PC-3 (cell line): Measurements from ENCODE around the gene FAM163A. TPM values are rescaled to one million over a fixed set of nuclear protein-coding genes. Genes with fewer than 3 reads are reported as not detected.
"Not testable (repeated sequence)": the region's sequence is repeated elsewhere in the genome, so short reads cannot be mapped to it uniquely, and the experiment has no call there.

Source experiments
- ATAC-seq: fragments of 200-7000 bp; cut with Tn5 transposase; 2 replicates; pipeline ENCODE4 v1.9.1; 2020; ENCODE audit warnings: mild to moderate bottlenecking, moderate library complexity
- Bru-seq: library from RNA; stranded (reverse); fragments of 400-500 nt; gene quantifications from one replicate; lab custom pipeline; 2021; lab: Mats Ljungman, UMichigan
- BruChase-seq, 2 experiments: library from RNA; stranded (reverse); fragments of 400-500 nt; gene quantifications; one replicate each; lab custom pipeline; 2021; lab: Mats Ljungman, UMichigan
- BruUV-seq: library from RNA; stranded (reverse); fragments of 400-500 nt; replicated peaks from 2 replicates; lab custom pipeline; 2021; lab: Mats Ljungman, UMichigan
- CTCF ChIA-PET: fragments of 300-600 bp; sonication (Branson Sonifier 250); formaldehyde crosslinking; loops from one replicate; lab custom pipeline; 2022; ENCODE audit warnings: antibody characterized with exemption; lab: Charles Lee
- POLR2A ChIA-PET: fragments of 300-600 bp; sonication (Branson Sonifier 250); formaldehyde crosslinking; loops from one replicate; lab custom pipeline; 2022; ENCODE audit warnings: antibody characterized with exemption; ENCODE audit not compliant: unreplicated experiment; lab: Charles Lee
- DNase-seq: peaks from one replicate; pipeline ENCODE4 v3.0.0-alpha.2; 2015
- H2AFZ ChIP-seq: fragments of 300-600 bp; sonication (generic); 2 replicates; pipeline ENCODE4 v1.6.0; 2016; ENCODE audit warnings: antibody characterized with exemption, low read length
- H3F3A ChIP-seq: fragments of 300-600 bp; sonication (generic); one replicate; pipeline ENCODE4 v1.6.0; 2017; ENCODE audit warnings: antibody characterized with exemption, low read length, control low read depth, mild to moderate bottlenecking; ENCODE audit not compliant: unreplicated experiment
- H3K27ac ChIP-seq: fragments of 300-600 bp; sonication (generic); 2 replicates; pipeline ENCODE4 v1.5.1; 2016; ENCODE audit warnings: mild to moderate bottlenecking, low read length
- H3K27me3 ChIP-seq: fragments of 300-600 bp; sonication (generic); 2 replicates; pipeline ENCODE4 v1.6.1; 2016; ENCODE audit warnings: low read length, mixed read lengths
- H3K36me3 ChIP-seq: fragments of 300-600 bp; sonication (generic); 2 replicates; pipeline ENCODE4 v1.6.1; 2016; ENCODE audit warnings: low read depth, mixed run types, low read length, mixed read lengths
- H3K4me1 ChIP-seq: fragments of 300-600 bp; sonication (generic); 2 replicates; pipeline ENCODE4 v1.5.1; 2016; ENCODE audit warnings: low read length; ENCODE audit not compliant: insufficient read depth
- H3K4me2 ChIP-seq: fragments of 300-600 bp; sonication (generic); 2 replicates; pipeline ENCODE4 v1.6.0; 2016; ENCODE audit warnings: low read length
- H3K4me3 ChIP-seq: fragments of 300-600 bp; sonication (generic); 2 replicates; pipeline ENCODE4 v1.5.1; 2016; ENCODE audit warnings: mild to moderate bottlenecking, low read length, mixed read lengths
- H3K79me2 ChIP-seq: fragments of 300-600 bp; sonication (generic); 2 replicates; pipeline ENCODE4 v1.6.1; 2017; ENCODE audit warnings: low read length, mixed read lengths
- H3K9ac ChIP-seq: fragments of 300-600 bp; sonication (generic); 2 replicates; pipeline ENCODE4 v1.6.0; 2016; ENCODE audit warnings: mild to moderate bottlenecking, low read length
- H3K9me2 ChIP-seq: fragments of 300-600 bp; sonication (generic); replicated peaks from 2 replicates; pipeline ENCODE4 v1.6.1; 2016; ENCODE audit warnings: mixed run types, low read length, mixed read lengths
- H3K9me3 ChIP-seq: fragments of 300-600 bp; sonication (generic); 2 replicates; pipeline ENCODE4 v1.6.1; 2016; ENCODE audit warnings: low read length, mixed read lengths
- H4K20me1 ChIP-seq: fragments of 300-600 bp; sonication (generic); 2 replicates; pipeline ENCODE4 v1.6.1; 2016; ENCODE audit warnings: low read length, mixed read lengths
- EZH2 ChIP-seq: fragments of 300-600 bp; sonication (generic); IDR thresholded peaks from one replicate; pipeline ENCODE4 v1.6.1; 2017; ENCODE audit warnings: antibody characterized with exemption, mild to moderate bottlenecking, low read length; ENCODE audit not compliant: unreplicated experiment
- EZH2phosphoT487 ChIP-seq: fragments of 300-600 bp; sonication (generic); IDR thresholded peaks from 2 replicates; pipeline ENCODE4 v1.6.1; 2018; ENCODE audit warnings: mild to moderate bottlenecking, antibody characterized with exemption, low read length, borderline replicate concordance
- intact Hi-C: fragments of 100-400 bp; cut with micrococcal nuclease; formaldehyde crosslinking; loops from 2 replicates; pipeline ENCODE4 v1.9.0; 2023
- long read RNA-seq: library from polyadenylated mRNA; unstranded; transcript quantifications from one replicate; pipeline ENCODE4 v2.0.0, GENCODE V29; 2021; ENCODE audit not compliant: unreplicated experiment
- total RNA-seq: library from RNA; depleted of rRNA; stranded (reverse); fragments of >200 nt; gene quantifications from 2 replicates; pipeline ENCODE4 v1.2.3, GENCODE V29; 2014; rRNA removed
- TF ChIP-seq, protein P1 (sequence below): fragments of 300-600 bp; sonication (generic); conservative IDR thresholded peaks from 2 replicates; pipeline ENCODE4 v1.5.1; 2017; ENCODE audit warnings: antibody characterized with exemption, low read depth, mild to moderate bottlenecking, low read length

Gene FAM163A
- total RNA-seq, result not detected in 2 replicates
- Bru-seq, nascent RNA, result percentile 3 among the genes with signal in this experiment
- not detected for BruChase-seq, experiment 1, labeled RNA remaining after a 6-hour chase
- BruChase-seq, experiment 2, labeled RNA remaining after a 2-hour chase, result percentile 4 among the genes with signal in this experiment
- long read RNA-seq, result 0 reads

DNA sequence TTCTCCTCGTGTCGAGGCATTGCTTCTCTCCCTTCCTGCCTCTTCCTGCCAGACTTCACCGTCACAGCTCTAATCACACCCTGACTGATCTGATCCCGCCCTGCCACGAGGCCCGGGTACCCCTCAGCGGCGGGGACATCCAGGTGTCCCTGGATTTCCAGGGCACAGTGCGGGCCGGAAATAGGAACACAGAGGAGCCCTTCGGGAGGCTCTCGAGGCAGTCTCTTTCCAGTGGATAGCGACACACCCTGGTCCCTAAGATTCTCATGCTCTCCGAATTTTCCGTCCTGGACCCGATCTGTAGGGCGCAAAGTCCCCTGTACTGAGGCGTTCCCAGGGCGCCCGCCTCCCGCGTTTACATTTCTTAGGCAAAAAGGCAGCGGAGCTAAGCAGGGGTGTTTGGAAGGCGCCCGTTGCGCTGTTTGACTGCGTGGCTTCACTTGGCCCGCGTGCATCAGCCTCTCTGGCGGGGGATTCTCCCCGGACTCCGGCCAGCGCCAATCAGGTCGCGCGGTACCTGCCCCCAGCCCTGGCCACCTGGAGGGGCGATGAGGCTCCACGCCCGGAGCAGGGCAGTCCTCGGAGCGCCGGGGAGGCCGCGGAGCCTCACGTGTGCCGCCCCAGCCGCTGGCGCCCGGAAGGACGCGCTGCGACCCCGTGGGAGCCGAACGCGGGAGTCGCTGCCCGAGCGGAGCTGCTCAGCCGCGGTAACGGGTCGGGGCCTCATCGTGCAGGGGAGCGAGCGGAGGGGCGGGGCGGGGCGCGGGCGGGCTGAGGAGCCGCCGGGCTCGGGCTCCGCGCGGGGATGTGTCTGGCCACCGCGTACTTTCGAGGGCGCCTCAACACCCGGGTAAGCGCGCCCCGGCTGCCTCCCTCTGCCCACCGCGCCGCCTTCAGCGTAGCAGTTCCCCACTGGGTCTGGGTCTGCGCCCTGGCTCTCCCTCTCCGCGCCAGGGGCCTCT is at the start of gene FAM163A:
TSS of gene FAM163A (plus strand) at position 575 of the 962 bp plus-strand sequence. CDS start 69,807 bp downstream, outside the sequence.
- BruUV-seq, result no TSS peak
- no peaks in the 10 kb centered on the region for H4K20me1 ChIP-seq
- no peaks in the 10 kb centered on the region for H3K9me2 ChIP-seq
- no peaks in the 10 kb centered on the region; the same call in 1 of the 2 replicates for H3K27me3 ChIP-seq
- no peak within 1 kb of the TSS for H3K4me2 ChIP-seq
- H3K4me3 ChIP-seq, result no peak within 1 kb of the TSS
- TF ChIP-seq EZH2 (no peak), EZH2phosphoT487 (no peak)
- TF ChIP-seq, protein P1, sequence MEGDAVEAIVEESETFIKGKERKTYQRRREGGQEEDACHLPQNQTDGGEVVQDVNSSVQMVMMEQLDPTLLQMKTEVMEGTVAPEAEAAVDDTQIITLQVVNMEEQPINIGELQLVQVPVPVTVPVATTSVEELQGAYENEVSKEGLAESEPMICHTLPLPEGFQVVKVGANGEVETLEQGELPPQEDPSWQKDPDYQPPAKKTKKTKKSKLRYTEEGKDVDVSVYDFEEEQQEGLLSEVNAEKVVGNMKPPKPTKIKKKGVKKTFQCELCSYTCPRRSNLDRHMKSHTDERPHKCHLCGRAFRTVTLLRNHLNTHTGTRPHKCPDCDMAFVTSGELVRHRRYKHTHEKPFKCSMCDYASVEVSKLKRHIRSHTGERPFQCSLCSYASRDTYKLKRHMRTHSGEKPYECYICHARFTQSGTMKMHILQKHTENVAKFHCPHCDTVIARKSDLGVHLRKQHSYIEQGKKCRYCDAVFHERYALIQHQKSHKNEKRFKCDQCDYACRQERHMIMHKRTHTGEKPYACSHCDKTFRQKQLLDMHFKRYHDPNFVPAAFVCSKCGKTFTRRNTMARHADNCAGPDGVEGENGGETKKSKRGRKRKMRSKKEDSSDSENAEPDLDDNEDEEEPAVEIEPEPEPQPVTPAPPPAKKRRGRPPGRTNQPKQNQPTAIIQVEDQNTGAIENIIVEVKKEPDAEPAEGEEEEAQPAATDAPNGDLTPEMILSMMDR, result no peak
- H3K4me1 ChIP-seq, result no peaks in the 10 kb centered on the region
- no peak within 1 kb of the TSS for H2AFZ ChIP-seq
- H3K79me2 ChIP-seq, result no peaks in the 10 kb centered on the region
- DNase-seq (no peak), ATAC-seq (no peak)
- intact Hi-C loops, result no loop called here
- POLR2A ChIA-PET, result no interaction called here
- H3K27ac ChIP-seq, result no peak within 1 kb of the TSS
- no peak within 1 kb of the TSS for H3K9ac ChIP-seq
- H3K36me3 ChIP-seq, result no peaks in the 10 kb centered on the region
- H3K9me3 ChIP-seq, result no peaks in the 10 kb centered on the region
- H3F3A ChIP-seq, result no peaks in the 10 kb centered on the region
- CTCF ChIA-PET, result no interaction called here

DNA sequence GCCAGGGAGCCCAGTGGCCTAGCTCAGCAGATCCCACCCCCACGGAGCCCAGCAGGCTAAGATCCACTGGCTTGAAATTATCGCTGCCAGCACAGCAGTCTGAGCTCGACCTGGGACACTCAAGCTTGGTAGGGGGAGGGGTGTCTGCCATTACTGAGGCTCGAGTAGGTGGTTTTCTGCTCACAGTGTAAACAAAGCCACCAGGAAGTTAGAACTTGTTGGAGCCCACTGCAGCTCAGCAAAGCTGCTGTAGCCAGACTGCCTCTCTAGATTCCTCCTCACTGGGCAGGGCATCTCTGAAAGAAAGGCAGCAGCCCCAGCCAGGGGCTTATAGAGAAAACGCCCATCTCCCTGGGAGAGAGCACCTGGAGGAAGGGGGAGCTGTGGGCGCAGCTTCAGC is 48.6 kb upstream of the FAM163A start:
- H4K20me1 ChIP-seq, H3K4me2 ChIP-seq, H3K9ac ChIP-seq, H3K27ac ChIP-seq, H2AFZ ChIP-seq, H3K79me2 ChIP-seq, POLR2A ChIA-PET, DNase-seq, CTCF ChIA-PET, intact Hi-C loops, H3K36me3 ChIP-seq, ATAC-seq, H3F3A ChIP-seq, H3K4me1 ChIP-seq, H3K4me3 ChIP-seq, H3K9me3 ChIP-seq, BruUV-seq, H3K9me2 ChIP-seq: not testable (repeated sequence)
- H3K27me3 ChIP-seq, result peaks cover 28% of the 10 kb centered on the region

DNA sequence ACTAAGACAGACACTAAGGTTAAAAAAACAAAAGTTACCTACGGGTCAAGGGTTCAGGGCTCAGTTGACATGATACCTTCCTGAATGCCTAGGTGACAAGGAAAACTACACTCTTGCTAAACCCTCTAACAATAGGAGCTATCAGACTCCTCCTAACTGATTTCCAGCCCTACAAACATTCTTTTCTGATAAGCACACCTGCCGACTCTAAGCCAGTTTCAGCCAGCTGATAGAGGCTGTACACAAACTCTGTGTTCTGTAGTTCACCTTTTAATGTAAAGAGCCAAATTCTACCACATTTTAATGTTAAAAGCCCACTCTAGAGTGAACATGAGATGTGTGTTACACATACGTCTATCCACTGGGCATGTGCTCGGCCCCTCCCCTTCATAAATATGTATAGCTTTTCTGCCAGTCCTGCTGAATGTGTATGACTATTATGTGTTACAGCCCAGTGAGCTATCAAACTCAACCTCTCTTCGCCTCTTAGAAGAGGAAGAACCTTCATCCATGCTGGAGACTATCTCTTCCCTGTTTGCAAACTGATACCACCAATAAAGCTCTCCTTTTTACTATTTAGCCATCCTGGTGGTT is 40.0 kb upstream of the FAM163A start:
- no peaks in the 10 kb centered on the region for H3K9me3 ChIP-seq
- no peak overlapping the region for H3K9ac ChIP-seq
- H3K27ac ChIP-seq, result no peak overlapping the region
- ATAC-seq, result no peak
- no TSS peak for BruUV-seq
- ChIA-PET POLR2A (no interaction called here), CTCF (interaction anchor here (0.9 kb wide), 1 partner anchor 112 kb away, joined by 7 read pairs; no protein-coding TSS in a partner anchor)
- no peaks in the 10 kb centered on the region for H3K36me3 ChIP-seq
- H3K4me3 ChIP-seq, result no peak overlapping the region
- DNase-seq, result no peak
- intact Hi-C loops, result no loop called here
- H4K20me1 ChIP-seq, result no peaks in the 10 kb centered on the region
- H3K9me2 ChIP-seq, result no peaks in the 10 kb centered on the region
- TF ChIP-seq EZH2phosphoT487, result no peak
- no peak for TF ChIP-seq EZH2
- TF ChIP-seq, protein P1, result no peak
- H2AFZ ChIP-seq, result no peak overlapping the region
- no peaks in the 10 kb centered on the region for H3K4me1 ChIP-seq
- no peaks in the 10 kb centered on the region for H3K27me3 ChIP-seq
- H3K4me2 ChIP-seq, result no peak overlapping the region
- no peaks in the 10 kb centered on the region for H3F3A ChIP-seq
- H3K79me2 ChIP-seq, result no peaks in the 10 kb centered on the region
